H1 (cell line): Measurements from ENCODE around the gene CRNN. TPM values are rescaled to one million over a fixed set of nuclear protein-coding genes. Genes with fewer than 3 reads are reported as not detected.

ENCODE experiments used
- CTCF ChIA-PET: fragments of 300-600 bp; sonication (Branson Sonifier 250); formaldehyde crosslinking; loops from one replicate; lab custom pipeline; 2021; ENCODE audit not compliant: partially characterized antibody; lab: Charles Lee
- POLR2A ChIA-PET: fragments of 300-600 bp; sonication (Branson Sonifier 250); formaldehyde crosslinking; loops from one replicate; lab custom pipeline; 2021; ENCODE audit warnings: inconsistent platforms; ENCODE audit not compliant: partially characterized antibody; lab: Charles Lee
- DNase-seq, 2 experiments: peaks; one replicate each; pipeline versions ENCODE4 v3.0.0 to v3.0.0-alpha.2; 2010 to 2022; ENCODE audit warnings: low spot score in 2 of 2, low read depth in 1 of 2, mixed read lengths in 1 of 2
- FAIRE-seq: peaks from 2 replicates; lab custom pipeline; 2011; peaks lifted over from hg19 to GRCh38; lab: Jason Lieb, UNC
- H2AFZ ChIP-seq: 2 replicates; pipeline ENCODE4 v1.8.1; 2012; ENCODE audit warnings: low read length, inconsistent platforms
- H2AK5ac ChIP-seq: 2 replicates; pipeline ENCODE4 v1.6.1; 2013; ENCODE audit warnings: low read depth, low read length
- H2BK120ac ChIP-seq: replicated peaks from 2 replicates; pipeline ENCODE3; 2013; ENCODE audit warnings: low read depth, low read length, inconsistent platforms
- H2BK12ac ChIP-seq: 2 replicates; pipeline ENCODE4 v1.6.1; 2013; ENCODE audit warnings: low read depth, low read length
- H2BK15ac ChIP-seq: 2 replicates; pipeline ENCODE4 v1.6.1; 2013; ENCODE audit warnings: low read length
- H2BK20ac ChIP-seq: 2 replicates; pipeline ENCODE4 v1.6.1; 2013; ENCODE audit warnings: low read length
- H2BK5ac ChIP-seq: 2 replicates; pipeline ENCODE4 v1.6.1; 2013; ENCODE audit warnings: low read depth, low read length
- H3K14ac ChIP-seq: 2 replicates; pipeline ENCODE4 v1.6.1; 2013; ENCODE audit warnings: inconsistent platforms; ENCODE audit not compliant: insufficient read length
- H3K18ac ChIP-seq: 2 replicates; pipeline ENCODE4 v1.6.1; 2013; ENCODE audit warnings: low read length; ENCODE audit errors: extremely low read depth
- H3K23ac ChIP-seq: 2 replicates; pipeline ENCODE4 v1.6.1; 2013; ENCODE audit warnings: inconsistent platforms; ENCODE audit not compliant: insufficient read length
- H3K23me2 ChIP-seq: 2 replicates; pipeline ENCODE4 v1.6.1; 2013; ENCODE audit warnings: low read depth, low read length
- H3K27ac ChIP-seq: 2 replicates; pipeline ENCODE4 v1.6.1; 2011; ENCODE audit warnings: low read depth, low read length, inconsistent platforms
- H3K27me3 ChIP-seq, 4 experiments: replicated peaks in 1 of 4; 1 replicate in 1 of 4; 2 replicates in 3 of 4; pipeline versions ENCODE4 v1.6.1 to v1.8.1; 2011 to 2013; ENCODE audit warnings: low read length in 3 of 4, mild to moderate bottlenecking in 3 of 4, inconsistent platforms in 2 of 4, mixed read lengths in 2 of 4, moderate library complexity in 1 of 4; ENCODE audit not compliant: control insufficient read depth in 3 of 4, insufficient read depth in 3 of 4; ENCODE audit errors: extremely low read depth in 1 of 4
- H3K36me3 ChIP-seq, 4 experiments: 2 replicates each; pipeline versions ENCODE4 v1.6.1 to v1.8.1; 2011 to 2013; ENCODE audit warnings: mild to moderate bottlenecking in 4 of 4, low read length in 3 of 4, moderate library complexity in 2 of 4, control low read depth in 1 of 4, inconsistent platforms in 1 of 4; ENCODE audit not compliant: insufficient read depth in 4 of 4, control insufficient read depth in 2 of 4
- H3K4ac ChIP-seq: replicated peaks from 2 replicates; pipeline ENCODE3; 2013; ENCODE audit warnings: low read length, low read depth, mixed read lengths, inconsistent platforms; ENCODE audit not compliant: insufficient read length
- H3K4me1 ChIP-seq, 4 experiments: replicated peaks in 1 of 4; 1 replicate in 1 of 4; 2 replicates in 3 of 4; pipeline versions ENCODE4 v1.6.1 to v1.8.1; 2011 to 2013; ENCODE audit warnings: low read length in 3 of 4, inconsistent platforms in 2 of 4, mixed read lengths in 1 of 4; ENCODE audit not compliant: insufficient read depth in 4 of 4, control insufficient read depth in 3 of 4
- H3K4me2 ChIP-seq, 2 experiments: 2 replicates each; pipeline versions ENCODE4 v1.6.1 to v1.8.1; 2011 to 2013; ENCODE audit warnings: low read depth in 2 of 2, low read length in 2 of 2, control low read depth in 1 of 2, inconsistent platforms in 1 of 2, mild to moderate bottlenecking in 1 of 2; ENCODE audit not compliant: insufficient read depth in 1 of 2
- H3K4me3 ChIP-seq, 4 experiments: fragments of 200-600, 300-600 bp in 1 of 4; sonication (generic), shearing (Covaris generic), sonication (Bioruptor Twin) in 1 of 4; 2 replicates each; pipeline versions ENCODE4 v1.5.1 to v1.8.1; 2011 to 2016; ENCODE audit warnings: low read length in 4 of 4, low read depth in 3 of 4, control low read depth in 2 of 4, inconsistent platforms in 2 of 4, mild to moderate bottlenecking in 2 of 4, mixed read lengths in 1 of 4, moderate library complexity in 1 of 4; ENCODE audit not compliant: insufficient read depth in 2 of 4; ENCODE audit errors: extremely low read depth in 1 of 4
- H3K56ac ChIP-seq: replicated peaks from 2 replicates; pipeline ENCODE3; 2013; ENCODE audit warnings: low read depth, mild to moderate bottlenecking, mixed read lengths, low read length, inconsistent platforms; ENCODE audit not compliant: insufficient read length
- H3K79me1 ChIP-seq: 2 replicates; pipeline ENCODE4 v1.6.1; 2013; ENCODE audit warnings: low read depth, low read length, control low read depth
- H3K79me2 ChIP-seq, 2 experiments: 2 replicates each; pipeline versions ENCODE4 v1.6.1 to v1.8.1; 2012 to 2013; ENCODE audit warnings: low read length in 2 of 2, mild to moderate bottlenecking in 2 of 2, inconsistent platforms in 1 of 2; ENCODE audit not compliant: insufficient read depth in 2 of 2, control insufficient read depth in 1 of 2
- H3K9ac ChIP-seq, 4 experiments: replicated peaks in 1 of 4; 1 replicate in 1 of 4; 2 replicates in 3 of 4; pipeline versions ENCODE4 v1.6.1 to v1.8.1; 2011 to 2013; ENCODE audit warnings: low read depth in 3 of 4, low read length in 3 of 4, control low read depth in 2 of 4, mild to moderate bottlenecking in 2 of 4, moderate library complexity in 2 of 4, inconsistent platforms in 1 of 4; ENCODE audit errors: extremely low read depth in 1 of 4
- H3K9me3 ChIP-seq, 2 experiments: 2 replicates each; pipeline versions ENCODE4 v1.6.1 to v1.8.1; 2012 to 2013; ENCODE audit warnings: mild to moderate bottlenecking in 2 of 2, moderate library complexity in 2 of 2, control low read depth in 1 of 2, inconsistent platforms in 1 of 2, low read depth in 1 of 2, low read length in 1 of 2, mixed read lengths in 1 of 2; ENCODE audit not compliant: insufficient read depth in 2 of 2
- H4K20me1 ChIP-seq, 2 experiments: replicated peaks in 1 of 2; 2 replicates each; pipeline versions ENCODE3 to v1.8.1; 2011 to 2013; ENCODE audit warnings: inconsistent platforms in 2 of 2, low read length in 2 of 2, mild to moderate bottlenecking in 1 of 2; ENCODE audit not compliant: insufficient read depth in 2 of 2, control insufficient read depth in 1 of 2
- H4K5ac ChIP-seq: 2 replicates; pipeline ENCODE4 v1.6.1; 2013; ENCODE audit warnings: low read length, low read depth, mixed read lengths, inconsistent platforms; ENCODE audit not compliant: insufficient read length
- H4K8ac ChIP-seq: 2 replicates; pipeline ENCODE4 v1.8.0; 2013; ENCODE audit warnings: mild to moderate bottlenecking, moderate library complexity, low read length, inconsistent platforms; ENCODE audit not compliant: insufficient read depth; ENCODE audit errors: extremely low read depth
- H4K91ac ChIP-seq: replicated peaks from 2 replicates; pipeline ENCODE3; 2013; ENCODE audit warnings: low read length, mixed read lengths, inconsistent platforms; ENCODE audit not compliant: insufficient read length
- MAFK ChIP-seq: IDR thresholded peaks from 2 replicates; pipeline ENCODE4 v1.6.1; 2012; ENCODE audit warnings: low read depth, mild to moderate bottlenecking, improper control_type of control experiment, low read length
- RNF2 ChIP-seq: fragments of 200-900, 300-1000 bp; sonication (generic); IDR thresholded peaks from 2 replicates; pipeline ENCODE4 v1.7.1; 2016; ENCODE audit warnings: borderline replicate concordance, low read depth, mild to moderate bottlenecking, antibody characterized with exemption, low read length; ENCODE audit not compliant: poor library complexity, severe bottlenecking; ENCODE audit errors: missing control alignments
- TAF1 ChIP-seq: IDR thresholded peaks from 2 replicates; pipeline ENCODE4 v1.6.1; 2011; ENCODE audit warnings: mild to moderate bottlenecking, low read depth, low read length
- TAF7 ChIP-seq: optimal IDR thresholded peaks from 2 replicates; pipeline ENCODE3; 2011; ENCODE audit warnings: low read depth, mild to moderate bottlenecking, inconsistent platforms, low read length, moderate library complexity, borderline replicate concordance
- TCF12 ChIP-seq: IDR thresholded peaks from 2 replicates; pipeline ENCODE4 v1.6.1; 2011; ENCODE audit warnings: low read depth, mild to moderate bottlenecking, low read length
- ZNF274 ChIP-seq: IDR thresholded peaks from 2 replicates; pipeline ENCODE4 v1.7.0; 2012; ENCODE audit warnings: low read length, borderline replicate concordance; ENCODE audit errors: extremely low read depth
- WGBS, 2 experiments: shearing (Covaris generic) in 1 of 2; methylation state at CpG; one replicate each; pipeline versions ENCODE4 v1.1.6 to v1.1.7; 2013 to 2015; ENCODE audit warnings: low lambda C conversion rate in 2 of 2, mixed read lengths in 2 of 2, inconsistent platforms in 1 of 2, low coverage in 1 of 2, missing lambda C conversion rate in 1 of 2; ENCODE audit not compliant: insufficient replicate concordance in 2 of 2, insufficient coverage in 1 of 2, insufficient read length in 1 of 2; ENCODE audit errors: extremely low coverage in 1 of 2, missing lambda C conversion rate in 1 of 2; 5-methylcytosine and 5-hydroxymethylcytosine counted together
- polyA plus RNA-seq, 7 experiments: library from polyadenylated mRNA; depleted of rRNA in 3 of 7; stranded (reverse) in 5 of 7; unstranded in 2 of 7; fragments of >200 nt in 5 of 7; fragments of 200-250 nt in 2 of 7; gene quantifications; 1 replicate in 5 of 7; 2 replicates in 1 of 7; 4 replicates in 1 of 7; pipeline versions ENCODE4 v1.2.1 to v1.2.3, GENCODE V29; 2011 to 2013; ENCODE audit warnings: missing spikeins in 2 of 7, mixed read lengths in 2 of 7
- total RNA-seq: library from RNA; stranded (reverse); fragmentation: NEBNext Ultra II Directional; extraction: Animal tissue kit (Norgen Biotek cat#: 25700); gene quantifications from 2 replicates; pipeline ENCODE4 v1.2.1, GENCODE V29; 2021
- TF ChIP-seq, protein P1 (sequence below): IDR thresholded peaks from 2 replicates; pipeline ENCODE4 v1.6.1; 2012; ENCODE audit warnings: inconsistent platforms

The CRNN gene
- total and polyA plus RNA-seq, 2 of the 8 experiments (the other 6 are each of a cell fraction or from before 2014, with no cell fraction given): not detected

GRCh38 chr1:152449661-152450060 is 35.6 kb upstream of the CRNN start:
- H3K4me2 ChIP-seq: no peak overlapping the region
- 89% methylated on average over 2 of the region's 2 CpGs; no CpG with 5 or more reads in 1 of the 2 experiments for WGBS, 2 experiments
- CTCF ChIA-PET: no interaction called here

More at GRCh38 chr1:152449661-152450060, 35.6 kb upstream of the CRNN start:
- H3K36me3 ChIP-seq: no peaks in the 10 kb centered on the region
- H2AFZ ChIP-seq: no peak overlapping the region
- no peak overlapping the region for H2BK120ac ChIP-seq
- H3K56ac ChIP-seq: no peak overlapping the region
- no peaks in the 10 kb centered on the region for H3K79me1 ChIP-seq
- H3K9ac ChIP-seq: no peak overlapping the region
- H2BK15ac ChIP-seq: no peak overlapping the region
- no peaks in the 10 kb centered on the region for H3K27me3 ChIP-seq
- no peaks in the 10 kb centered on the region for H3K79me2 ChIP-seq
- FAIRE-seq (no peak), DNase-seq (no peak)
- no peaks in the 10 kb centered on the region; a peak in 1 of 7 replicates for H3K4me1 ChIP-seq
- H2BK20ac ChIP-seq: no peak overlapping the region
- H3K14ac ChIP-seq: no peak overlapping the region
- no peak overlapping the region for H4K8ac ChIP-seq
- peaks cover 57 to 63% of the 10 kb centered on the region in 2 experiments for H3K9me3 ChIP-seq
- H3K27ac ChIP-seq: no peak overlapping the region
- H2BK12ac ChIP-seq: no peak overlapping the region
- H3K23me2 ChIP-seq: no peaks in the 10 kb centered on the region; the same call in 1 of the 2 replicates
- H3K4me3 ChIP-seq: no peak overlapping the region
- H2AK5ac ChIP-seq: no peak overlapping the region
- no peak overlapping the region for H4K91ac ChIP-seq
- H3K4ac ChIP-seq: no peak overlapping the region
- H2BK5ac ChIP-seq: no peak overlapping the region
- POLR2A ChIA-PET: no interaction called here
- no peak overlapping the region for H3K18ac ChIP-seq
- TF ChIP-seq TAF7: no peak
- no peak for TF ChIP-seq MAFK
- no peak for TF ChIP-seq RNF2
- TF ChIP-seq ZNF274: no peak
- no peak for TF ChIP-seq TCF12
- TF ChIP-seq TAF1: no peak
- TF ChIP-seq, protein P1, sequence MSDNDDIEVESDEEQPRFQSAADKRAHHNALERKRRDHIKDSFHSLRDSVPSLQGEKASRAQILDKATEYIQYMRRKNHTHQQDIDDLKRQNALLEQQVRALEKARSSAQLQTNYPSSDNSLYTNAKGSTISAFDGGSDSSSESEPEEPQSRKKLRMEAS: no peak
- H4K20me1 ChIP-seq: no peaks in the 10 kb centered on the region
- no peak overlapping the region for H3K23ac ChIP-seq
- no peak overlapping the region for H4K5ac ChIP-seq
